Spleen (tissue), 7 donors: ENCODE data around the gene ABCC1.

Source experiments
- CTCF ChIP-seq, 11 experiments: fragments of 200-600 bp in 7 of 11; fragments of 450-650 bp in 4 of 11; sonication (generic) in 4 of 11; IDR thresholded peaks in 8 of 11; conservative IDR thresholded peaks in 3 of 11; 1 replicate in 7 of 11; 2 replicates in 4 of 11; pipeline versions ENCODE4 v1.4.0 to v1.8.0; 2016 to 2021; ENCODE audit warnings: antibody characterized with exemption in 11 of 11, inconsistent platforms in 4 of 11, mild to moderate bottlenecking in 1 of 11
- POLR2A ChIP-seq, 3 donors: fragments of 450-650 bp; IDR thresholded peaks; one replicate each; pipeline ENCODE4 v1.5.1; 2017; ENCODE audit warnings: antibody characterized with exemption in 3 of 3, mild to moderate bottlenecking in 1 of 3
- donor health status: DM: no; HTN: no; CAD: no; lungs with moderate emphysema.
- donor health status: DM: no; HTN: no; CAD: no.
- donor health status: DM: no; HTN: no; CAD: no.

GRCh38 chr16:16167927-16168326, 218.5 kb downstream of the ABCC1 start:
- TF ChIP-seq CTCF (IDR thresholded peaks at IDR 0.05 in 8 of 11, conservative IDR thresholded peaks at IDR 0.05 in 3 of 11) (no peak), POLR2A (IDR thresholded peaks at IDR 0.05) (no peak)
